Muscle layer of colon (tissue), 2 donors: ENCODE measurements around the gene LAMA3.

Source experiments
- H3K27ac ChIP-seq: one replicate; pipeline ENCODE4 v1.7.0; 2013; ENCODE audit warnings: low read depth, mild to moderate bottlenecking, low read length, moderate library complexity
- H3K27me3 ChIP-seq, 2 donors: one replicate each; pipeline ENCODE4 v1.7.0; 2013; ENCODE audit warnings: low read length in 2 of 2, mild to moderate bottlenecking in 2 of 2; ENCODE audit not compliant: insufficient read depth in 2 of 2, control insufficient read depth in 1 of 2
- H3K36me3 ChIP-seq: one replicate; pipeline ENCODE4 v1.7.0; 2013; ENCODE audit warnings: mild to moderate bottlenecking, low read length; ENCODE audit not compliant: insufficient read depth
- H3K4me1 ChIP-seq: one replicate; pipeline ENCODE4 v1.7.0; 2013; ENCODE audit warnings: mild to moderate bottlenecking, low read length; ENCODE audit not compliant: insufficient read depth
- H3K4me3 ChIP-seq, 2 donors: one replicate each; pipeline ENCODE4 v1.7.0; 2013; ENCODE audit warnings: low read length in 2 of 2, low read depth in 1 of 2, mild to moderate bottlenecking in 1 of 2, moderate library complexity in 1 of 2
- H3K9ac ChIP-seq: one replicate; pipeline ENCODE4 v1.7.0; 2013; ENCODE audit warnings: low read length
- H3K9me3 ChIP-seq: one replicate; pipeline ENCODE4 v1.7.0; 2013; ENCODE audit warnings: mild to moderate bottlenecking, low read length
- donor health status: abdominal sarcoma.
- donor health status: Adenocarcinoma of cecum.

The LAMA3 gene

GRCh38 chr18:23847321-23847986 lies 158.2 kb downstream of the LAMA3 start:
- Histone ChIP-seq H3K27ac (no peak overlapping the region), H3K9ac (no peak overlapping the region), H3K36me3 (no peaks in the 10 kb centered on the region), H3K4me3 (no peak overlapping the region), H3K27me3 (no peaks in the 10 kb centered on the region), H3K9me3 (no peaks in the 10 kb centered on the region), H3K4me1 (no peaks in the 10 kb centered on the region)

DNA sequence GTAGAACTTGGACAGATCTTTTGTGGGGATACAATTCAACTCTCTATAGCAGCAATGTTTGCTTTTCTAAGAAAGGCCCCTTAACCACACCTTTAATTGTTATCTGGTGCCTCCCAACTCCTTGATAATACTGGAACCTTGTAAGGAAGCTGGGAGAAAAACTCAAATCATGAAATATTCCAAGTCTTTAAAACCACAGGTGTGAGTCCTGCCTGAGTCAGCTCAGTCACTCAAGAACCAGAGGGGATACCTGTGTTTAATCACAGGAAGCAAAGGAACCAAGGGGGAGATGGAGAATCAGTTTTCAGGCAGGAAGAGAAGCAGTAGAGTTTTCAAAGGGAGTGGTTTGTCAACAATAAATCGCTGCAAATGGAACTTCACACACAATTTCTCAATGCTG lies 159.9 kb downstream of the LAMA3 start:
- no peaks in the 10 kb centered on the region for H3K9me3 ChIP-seq
- no peak overlapping the region for H3K9ac ChIP-seq
- no peaks in the 10 kb centered on the region for H3K4me1 ChIP-seq
- H3K4me3 ChIP-seq: no peak overlapping the region
- no peak overlapping the region for H3K27ac ChIP-seq
- no peaks in the 10 kb centered on the region for H3K36me3 ChIP-seq
- H3K27me3 ChIP-seq: no peaks in the 10 kb centered on the region

- no peaks in the 10 kb centered on the region for H3K27me3 ChIP-seq
- H3K9ac ChIP-seq: no peak overlapping the region
- no peaks in the 10 kb centered on the region for H3K4me1 ChIP-seq
- H3K27ac ChIP-seq: no peak overlapping the region
- H3K4me3 ChIP-seq: no peak overlapping the region
- no peaks in the 10 kb centered on the region for H3K36me3 ChIP-seq
- H3K9me3 ChIP-seq: no peaks in the 10 kb centered on the region
These were observed 161.0 kb downstream of the LAMA3 start for GRCh38 chr18:23850215-23850614.

GRCh38 chr18:23851470-23852002 lies 162.3 kb downstream of the LAMA3 start:
- no peaks in the 10 kb centered on the region for H3K9me3 ChIP-seq
- no peaks in the 10 kb centered on the region for H3K4me1 ChIP-seq
- no peaks in the 10 kb centered on the region for H3K27me3 ChIP-seq
- H3K9ac ChIP-seq: no peak overlapping the region
- H3K36me3 ChIP-seq: no peaks in the 10 kb centered on the region
- H3K27ac ChIP-seq: no peak overlapping the region
- H3K4me3 ChIP-seq: no peak overlapping the region

- Histone ChIP-seq H3K27ac (no peak overlapping the region), H3K36me3 (no peaks in the 10 kb centered on the region), H3K4me3 (no peak overlapping the region), H3K9ac (no peak overlapping the region), H3K4me1 (no peaks in the 10 kb centered on the region), H3K27me3 (no peaks in the 10 kb centered on the region), H3K9me3 (no peaks in the 10 kb centered on the region)
These were observed 163.2 kb downstream of the LAMA3 start for GRCh38 chr18:23852236-23853045.

DNA sequence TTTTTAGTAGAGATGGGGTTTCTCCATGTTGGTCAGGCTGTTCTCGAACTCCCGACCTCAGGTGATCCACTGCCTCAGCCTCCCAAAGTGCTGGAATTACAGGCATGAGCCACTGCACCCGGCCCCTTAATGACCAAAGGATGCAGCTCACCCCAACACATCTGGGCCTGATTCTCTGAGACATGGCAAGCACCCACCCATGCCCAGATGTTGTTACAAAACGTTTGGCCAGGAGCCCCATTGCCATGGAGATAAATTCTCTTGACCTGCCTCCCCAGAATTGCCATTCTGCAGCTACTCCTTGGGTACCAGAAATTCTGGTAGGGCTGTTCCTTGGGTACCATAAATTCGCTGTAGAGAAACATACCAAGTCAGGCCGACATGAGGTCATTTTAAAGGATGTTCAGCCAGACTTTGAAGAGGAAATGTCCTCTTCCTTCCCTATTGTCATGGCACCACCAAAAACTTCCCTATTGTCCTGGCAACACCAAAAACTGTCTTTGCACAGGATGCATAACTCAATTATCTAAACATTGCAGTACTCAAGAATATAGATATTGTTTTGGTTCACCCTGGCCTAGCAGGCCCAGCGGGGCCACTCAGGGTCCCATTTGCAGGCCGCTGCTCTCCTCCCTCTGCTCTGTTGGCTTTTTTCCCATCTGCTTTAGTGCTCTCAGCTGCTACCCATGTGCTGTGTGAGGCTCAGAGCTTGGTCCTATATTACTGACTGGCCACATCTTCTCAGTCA lies 164.4 kb downstream of the LAMA3 start:
- no peaks in the 10 kb centered on the region for H3K36me3 ChIP-seq
- no peak overlapping the region for H3K9ac ChIP-seq
- H3K9me3 ChIP-seq: no peaks in the 10 kb centered on the region
- no peaks in the 10 kb centered on the region for H3K27me3 ChIP-seq
- H3K27ac ChIP-seq: no peak overlapping the region
- no peaks in the 10 kb centered on the region for H3K4me1 ChIP-seq
- no peak overlapping the region for H3K4me3 ChIP-seq

- no peak overlapping the region for H3K27ac ChIP-seq
- H3K9ac ChIP-seq: no peak overlapping the region
- H3K4me3 ChIP-seq: no peak overlapping the region
- no peaks in the 10 kb centered on the region for H3K27me3 ChIP-seq
- no peaks in the 10 kb centered on the region for H3K9me3 ChIP-seq
- H3K4me1 ChIP-seq: no peaks in the 10 kb centered on the region
- no peaks in the 10 kb centered on the region for H3K36me3 ChIP-seq
These were observed 166.5 kb downstream of the LAMA3 start for GRCh38 chr18:23855721-23856120.

DNA sequence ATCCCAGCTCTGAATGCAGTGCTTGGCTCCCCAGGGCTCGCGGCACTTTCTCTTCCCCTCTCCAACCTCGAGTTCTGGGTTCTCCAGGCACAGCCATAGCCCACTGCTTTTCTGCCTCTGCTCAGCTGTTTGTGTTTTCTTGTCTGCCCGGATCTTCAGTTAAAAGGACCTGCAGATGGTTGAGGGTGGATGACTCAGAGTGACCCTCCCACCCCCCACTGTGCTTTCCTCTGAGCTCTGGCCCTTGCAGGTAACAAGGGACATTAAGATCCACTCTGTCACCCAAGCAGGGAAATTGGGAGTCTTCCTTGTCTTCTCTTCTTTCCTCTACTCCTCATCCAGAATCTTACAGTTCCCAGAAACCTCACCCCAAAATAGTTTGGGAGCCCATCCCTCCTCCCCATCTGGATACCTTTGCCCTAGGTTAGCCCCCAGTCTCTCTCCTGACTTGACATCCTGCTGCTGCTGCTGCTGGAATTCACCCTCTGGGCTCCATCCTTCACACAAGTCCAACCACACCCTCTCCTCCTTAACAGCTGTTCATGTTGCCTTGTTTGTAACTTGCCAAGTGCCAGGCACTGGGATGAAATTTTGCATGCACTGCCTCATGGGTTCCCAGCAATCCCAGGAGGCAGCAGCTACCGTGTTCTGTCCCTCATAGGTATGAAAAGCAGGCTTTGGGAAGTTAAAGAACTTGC lies 167.4 kb downstream of the LAMA3 start:
- no peaks in the 10 kb centered on the region for H3K36me3 ChIP-seq
- H3K27me3 ChIP-seq: no peaks in the 10 kb centered on the region
- no peak overlapping the region for H3K27ac ChIP-seq
- H3K9ac ChIP-seq: no peak overlapping the region
- no peaks in the 10 kb centered on the region for H3K9me3 ChIP-seq
- H3K4me1 ChIP-seq: no peaks in the 10 kb centered on the region
- no peak overlapping the region for H3K4me3 ChIP-seq

DNA sequence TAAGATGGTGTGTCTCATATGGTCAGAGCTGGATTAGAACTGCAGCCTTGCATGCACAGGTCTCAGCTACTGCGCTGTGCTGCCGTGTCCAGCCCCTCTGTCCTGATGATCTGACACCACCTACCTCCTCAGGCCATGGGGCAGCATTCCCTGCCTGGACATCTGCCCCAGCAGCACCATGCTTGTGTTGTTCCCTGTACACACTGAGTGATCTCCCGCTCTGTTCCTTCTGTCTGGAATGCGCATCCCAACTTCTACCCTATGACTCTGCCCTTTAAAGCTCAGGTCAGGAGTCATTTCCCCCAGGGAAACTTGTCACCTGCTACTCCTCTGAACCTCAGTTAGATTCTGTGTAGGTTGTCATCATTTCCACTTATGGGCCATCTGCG lies 167.9 kb downstream of the LAMA3 start:
- no peaks in the 10 kb centered on the region for H3K36me3 ChIP-seq
- no peaks in the 10 kb centered on the region for H3K27me3 ChIP-seq
- H3K27ac ChIP-seq: no peak overlapping the region
- no peaks in the 10 kb centered on the region for H3K9me3 ChIP-seq
- no peak overlapping the region for H3K9ac ChIP-seq
- no peak overlapping the region for H3K4me3 ChIP-seq
- H3K4me1 ChIP-seq: no peaks in the 10 kb centered on the region

DNA sequence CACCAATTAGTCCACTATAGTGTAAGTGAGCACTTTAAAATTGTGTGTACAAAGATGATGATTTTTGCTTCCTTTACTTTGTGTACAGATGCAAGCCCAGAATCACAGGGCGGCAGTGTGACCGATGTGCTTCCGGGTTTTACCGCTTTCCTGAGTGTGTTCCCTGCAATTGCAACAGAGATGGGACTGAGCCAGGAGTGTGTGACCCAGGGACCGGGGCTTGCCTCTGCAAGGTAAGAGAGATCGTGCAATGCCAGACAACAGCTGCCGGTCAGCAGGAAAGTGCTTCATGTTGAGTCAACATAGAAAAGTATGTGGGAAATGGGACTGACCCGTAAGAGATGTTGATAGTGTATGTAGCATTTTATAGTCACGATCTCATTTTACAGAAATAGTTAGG lies 168.5 kb downstream of the LAMA3 start:
- Histone ChIP-seq H3K4me1 (no peaks in the 10 kb centered on the region), H3K4me3 (no peak overlapping the region), H3K27me3 (no peaks in the 10 kb centered on the region), H3K9ac (no peak overlapping the region), H3K9me3 (no peaks in the 10 kb centered on the region), H3K36me3 (no peaks in the 10 kb centered on the region), H3K27ac (no peak overlapping the region)
